ENCODE data around the gene VWA7.

VWA7 gene

DNA sequence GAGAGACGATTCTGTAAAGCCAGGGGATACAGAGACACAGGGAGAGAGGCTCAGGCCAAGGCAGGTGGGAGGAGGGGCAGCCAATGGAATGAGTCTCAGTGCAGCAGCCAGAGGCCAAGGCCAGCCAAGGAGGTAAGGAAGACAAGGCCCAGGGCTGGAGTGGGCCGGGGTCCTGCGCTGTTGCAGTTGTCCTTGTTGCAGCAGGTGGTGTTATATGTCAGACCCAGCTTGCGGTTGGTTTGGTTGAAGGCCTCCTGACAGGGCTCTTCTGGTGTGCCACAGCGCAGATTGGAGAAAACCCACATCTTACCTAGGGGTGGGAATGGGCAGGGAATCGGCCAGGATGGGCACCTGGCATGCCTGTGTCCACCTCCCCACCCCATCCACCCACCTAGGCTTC lies 58.1 kb downstream of the VWA7 start:
- Histone ChIP-seq H2AFZ (ENCODE audit: low read depth, low read length) (no peak overlapping the region), H3K36me3 (ENCODE audit: insufficient read depth, low read length) (no peaks in the 10 kb centered on the region), H3K79me2 (ENCODE audit: insufficient read depth, low read length) (no peaks in the 10 kb centered on the region), H3K4me1 (ENCODE audit: insufficient read depth, low read length) (peaks cover 4% of the 10 kb centered on the region), H3K9me3 (ENCODE audit: insufficient read depth, low read length, severe bottlenecking) (no peaks in the 10 kb centered on the region), H3K9ac (ENCODE audit: low read depth, low read length) (no peak overlapping the region), H3K27ac (ENCODE audit: low read length) (no peak overlapping the region), H3K4me2 (ENCODE audit: insufficient read depth, low read length) (no peak overlapping the region), H3K27me3 (ENCODE audit: insufficient read depth, low read length, poor library complexity) (no peaks in the 10 kb centered on the region), H3K4me3 (ENCODE audit: low read depth in 1 of 2, low read length in 2 of 2) (no peak overlapping the region), H4K20me1 (ENCODE audit: insufficient read depth, low read length) (no peaks in the 10 kb centered on the region)
- TF ChIP-seq EZH2 (IDR thresholded peaks at IDR 0.05; ENCODE audit: borderline replicate concordance, low read depth, low read length, severe bottlenecking) = no peak
- TF ChIP-seq, protein P1, sequence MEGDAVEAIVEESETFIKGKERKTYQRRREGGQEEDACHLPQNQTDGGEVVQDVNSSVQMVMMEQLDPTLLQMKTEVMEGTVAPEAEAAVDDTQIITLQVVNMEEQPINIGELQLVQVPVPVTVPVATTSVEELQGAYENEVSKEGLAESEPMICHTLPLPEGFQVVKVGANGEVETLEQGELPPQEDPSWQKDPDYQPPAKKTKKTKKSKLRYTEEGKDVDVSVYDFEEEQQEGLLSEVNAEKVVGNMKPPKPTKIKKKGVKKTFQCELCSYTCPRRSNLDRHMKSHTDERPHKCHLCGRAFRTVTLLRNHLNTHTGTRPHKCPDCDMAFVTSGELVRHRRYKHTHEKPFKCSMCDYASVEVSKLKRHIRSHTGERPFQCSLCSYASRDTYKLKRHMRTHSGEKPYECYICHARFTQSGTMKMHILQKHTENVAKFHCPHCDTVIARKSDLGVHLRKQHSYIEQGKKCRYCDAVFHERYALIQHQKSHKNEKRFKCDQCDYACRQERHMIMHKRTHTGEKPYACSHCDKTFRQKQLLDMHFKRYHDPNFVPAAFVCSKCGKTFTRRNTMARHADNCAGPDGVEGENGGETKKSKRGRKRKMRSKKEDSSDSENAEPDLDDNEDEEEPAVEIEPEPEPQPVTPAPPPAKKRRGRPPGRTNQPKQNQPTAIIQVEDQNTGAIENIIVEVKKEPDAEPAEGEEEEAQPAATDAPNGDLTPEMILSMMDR (IDR thresholded peaks at IDR 0.05; ENCODE audit: borderline replicate concordance, extremely low read depth, low read length, poor library complexity, severe bottlenecking) = no peak
- DNase-seq (no peak), ATAC-seq (ENCODE audit: insufficient read depth, low read depth) (no peak)

DNA sequence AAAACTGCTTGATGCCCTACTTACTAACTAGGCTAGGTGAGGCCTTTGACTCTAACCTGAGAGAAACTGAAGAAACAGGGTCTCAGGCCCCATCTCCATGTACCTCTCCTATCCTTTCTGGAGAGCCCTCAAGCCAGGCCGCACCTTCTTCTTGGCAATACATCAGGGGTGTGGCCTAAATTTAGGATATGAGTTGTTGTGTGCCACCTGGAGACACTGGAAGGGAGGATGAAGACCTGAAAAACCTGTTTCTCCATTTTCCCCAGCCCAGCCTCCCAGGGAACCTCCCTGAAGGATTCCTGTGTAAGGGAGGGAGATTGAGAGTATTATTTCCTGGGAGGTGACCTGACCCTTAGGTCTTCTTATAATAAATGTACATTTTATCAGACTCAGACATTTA lies 58.9 kb downstream of the VWA7 start:
- no peak for ATAC-seq (ENCODE audit: insufficient read depth, low read depth)
- H3K9ac ChIP-seq (ENCODE audit: low read depth, low read length) = no peak overlapping the region
- no peak overlapping the region for H3K4me3 ChIP-seq (ENCODE audit: low read depth in 1 of 2, low read length in 2 of 2)
- TF ChIP-seq, protein P1 (IDR thresholded peaks at IDR 0.05; ENCODE audit: borderline replicate concordance, extremely low read depth, low read length, poor library complexity, severe bottlenecking) = no peak
- no peak for TF ChIP-seq EZH2 (IDR thresholded peaks at IDR 0.05; ENCODE audit: borderline replicate concordance, low read depth, low read length, severe bottlenecking)
- H3K9me3 ChIP-seq (ENCODE audit: insufficient read depth, low read length, severe bottlenecking) = no peaks in the 10 kb centered on the region
- no peak overlapping the region for H3K4me2 ChIP-seq (ENCODE audit: insufficient read depth, low read length)
- no peaks in the 10 kb centered on the region for H4K20me1 ChIP-seq (ENCODE audit: insufficient read depth, low read length)
- no peak for DNase-seq
- H3K27ac ChIP-seq (ENCODE audit: low read length) = no peak overlapping the region
- H3K36me3 ChIP-seq (ENCODE audit: insufficient read depth, low read length) = no peaks in the 10 kb centered on the region
- no peaks in the 10 kb centered on the region for H3K79me2 ChIP-seq (ENCODE audit: insufficient read depth, low read length)
- H3K4me1 ChIP-seq (ENCODE audit: insufficient read depth, low read length) = no peaks in the 10 kb centered on the region
- H3K27me3 ChIP-seq (ENCODE audit: insufficient read depth, low read length, poor library complexity) = no peaks in the 10 kb centered on the region
- H2AFZ ChIP-seq (ENCODE audit: low read depth, low read length) = no peak overlapping the region

DNA sequence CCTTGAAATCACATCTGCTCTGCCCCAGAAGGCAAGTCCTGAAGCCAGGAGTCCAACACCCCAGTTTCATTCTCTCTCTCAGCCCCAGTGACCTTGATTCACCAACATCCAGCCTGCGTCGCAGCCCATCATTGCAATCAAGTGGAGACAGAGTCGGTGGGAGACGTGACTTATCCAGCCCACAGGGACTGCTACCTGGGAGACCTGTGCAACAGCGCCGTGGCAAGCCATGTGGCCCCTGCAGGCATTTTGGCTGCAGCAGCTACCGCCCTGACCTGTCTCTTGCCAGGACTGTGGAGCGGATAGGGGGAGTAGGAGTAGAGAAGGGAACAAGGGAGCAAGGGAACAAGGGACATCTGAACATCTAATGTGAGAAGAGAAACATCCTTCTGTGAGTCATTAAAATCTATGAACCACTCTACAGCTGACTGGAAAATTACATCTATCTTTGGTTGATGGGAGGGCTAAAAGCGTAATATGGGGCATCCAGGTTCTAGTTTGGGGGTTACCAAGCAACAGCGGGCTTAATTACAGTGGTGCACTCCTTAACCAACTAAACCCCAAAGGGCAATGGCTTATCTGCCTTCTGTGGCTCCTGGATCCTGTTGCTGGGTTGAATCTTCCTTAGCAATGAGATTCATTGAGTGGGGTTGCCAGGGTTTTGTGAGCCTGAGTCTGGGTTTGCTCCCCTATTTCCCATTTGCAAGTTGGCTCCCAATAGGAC lies 59.5 kb downstream of the VWA7 start:
- no peak for TF ChIP-seq EZH2 (IDR thresholded peaks at IDR 0.05; ENCODE audit: borderline replicate concordance, low read depth, low read length, severe bottlenecking)
- TF ChIP-seq, protein P1 (IDR thresholded peaks at IDR 0.05; ENCODE audit: borderline replicate concordance, extremely low read depth, low read length, poor library complexity, severe bottlenecking) = no peak
- no peak for DNase-seq
- no peak overlapping the region for H3K9ac ChIP-seq (ENCODE audit: low read depth, low read length)
- H3K79me2 ChIP-seq (ENCODE audit: insufficient read depth, low read length) = no peaks in the 10 kb centered on the region
- H3K27ac ChIP-seq (ENCODE audit: low read length) = no peak overlapping the region
- H3K4me2 ChIP-seq (ENCODE audit: insufficient read depth, low read length) = no peak overlapping the region
- no peaks in the 10 kb centered on the region for H3K27me3 ChIP-seq (ENCODE audit: insufficient read depth, low read length, poor library complexity)
- no peak overlapping the region for H2AFZ ChIP-seq (ENCODE audit: low read depth, low read length)
- no peaks in the 10 kb centered on the region for H3K4me1 ChIP-seq (ENCODE audit: insufficient read depth, low read length)
- no peaks in the 10 kb centered on the region for H3K36me3 ChIP-seq (ENCODE audit: insufficient read depth, low read length)
- H3K9me3 ChIP-seq (ENCODE audit: insufficient read depth, low read length, severe bottlenecking) = no peaks in the 10 kb centered on the region
- H4K20me1 ChIP-seq (ENCODE audit: insufficient read depth, low read length) = no peaks in the 10 kb centered on the region
- H3K4me3 ChIP-seq (ENCODE audit: low read depth in 1 of 2, low read length in 2 of 2) = no peak overlapping the region
- no peak for ATAC-seq (ENCODE audit: insufficient read depth, low read depth)

Measured in DND-41 (cell line).